ENCODE results near the gene SLC8A2.

Gene SLC8A2

DNA sequence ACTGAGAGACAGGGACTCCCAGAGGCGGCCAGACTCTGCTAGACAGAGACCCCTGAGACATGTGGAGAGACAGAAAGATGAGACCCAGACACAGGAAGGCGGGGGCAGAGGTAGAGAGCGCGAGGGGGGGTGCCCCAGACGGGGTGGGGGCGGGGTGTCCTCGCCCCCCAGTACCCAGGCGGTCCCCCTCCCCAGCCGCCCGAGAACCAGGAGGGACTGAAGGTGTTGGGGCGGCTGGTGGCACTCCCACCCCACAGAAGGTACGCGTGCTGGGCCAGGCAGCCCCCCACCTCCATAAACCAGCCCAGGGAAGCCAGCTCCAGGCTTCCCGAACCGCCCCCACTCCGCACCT, 336 bp downstream of the SLC8A2 start:
- TF ChIP-seq CTCF (conservative IDR thresholded peaks at IDR 0.05): no peak
- peak overlapping the region; percentile 57; the same call in 1 of the 2 replicates for H3K27ac ChIP-seq

- peak overlapping the region; percentile 57; the same call in 1 of the 2 replicates for H3K27ac ChIP-seq
- TF ChIP-seq CTCF (conservative IDR thresholded peaks at IDR 0.05): no peak
Observed at GRCh38 chr19:47470447-47471195, 1.1 kb downstream of the SLC8A2 start.

- no peak for TF ChIP-seq CTCF (conservative IDR thresholded peaks at IDR 0.05)
- H3K27ac ChIP-seq: peak overlapping the region; percentile 20; the same call in 1 of the 2 replicates
Observed at GRCh38 chr19:47469719-47470118, 2.0 kb downstream of the SLC8A2 start.

- TF ChIP-seq CTCF (conservative IDR thresholded peaks at IDR 0.05): no peak
- H3K27ac ChIP-seq: peak overlapping the region; percentile 20; the same call in 1 of the 2 replicates
Observed at GRCh38 chr19:47469363-47469700, 2.4 kb downstream of the SLC8A2 start.

GRCh38 chr19:47467914-47468313, 3.8 kb downstream of the SLC8A2 start:
- H3K27ac ChIP-seq: no peak overlapping the region
- no peak for TF ChIP-seq CTCF (conservative IDR thresholded peaks at IDR 0.05)

- no peak for TF ChIP-seq CTCF (conservative IDR thresholded peaks at IDR 0.05)
- H3K27ac ChIP-seq: no peak overlapping the region
Observed at GRCh38 chr19:47465957-47466356, 5.7 kb downstream of the SLC8A2 start.

DNA sequence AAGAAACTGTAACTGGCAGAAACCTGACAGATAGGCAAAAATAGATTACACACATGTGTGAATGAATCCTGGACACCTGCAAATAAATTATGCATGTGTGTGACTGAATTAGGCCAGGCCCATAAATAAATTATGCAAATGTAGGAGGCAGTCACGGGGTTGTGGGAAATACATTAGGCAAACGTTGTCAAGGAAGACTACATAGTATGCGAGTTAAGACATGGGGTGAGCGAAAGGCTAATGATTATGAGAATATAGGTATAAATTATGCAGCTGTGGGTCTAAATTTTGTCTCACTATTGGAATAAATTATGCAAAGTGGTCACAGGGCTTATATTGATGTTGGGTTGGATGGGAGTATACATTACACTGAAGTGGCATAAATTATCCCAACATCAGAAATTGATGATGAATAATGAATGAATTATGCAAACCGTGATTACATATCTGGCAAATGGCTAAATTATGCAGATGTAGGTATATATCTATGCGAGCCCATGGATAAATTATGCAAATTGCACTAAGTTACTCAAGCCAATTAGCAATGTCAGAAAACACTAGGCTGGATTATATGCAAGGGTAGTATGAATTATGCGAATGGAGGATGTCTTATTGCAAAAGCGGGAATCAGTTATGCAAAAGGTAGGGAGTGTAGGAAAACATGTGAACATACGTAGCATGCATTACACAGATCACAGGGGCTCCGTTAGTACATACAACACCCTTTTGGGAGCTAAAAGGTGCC, 6.8 kb downstream of the SLC8A2 start:
- H3K27ac ChIP-seq: no peak overlapping the region
- no peak for TF ChIP-seq CTCF (conservative IDR thresholded peaks at IDR 0.05)

Data from VCaP (cell line).